Bronchus fibroblast of lung (primary cell): ENCODE measurements around the gene TPMT. TPM values are rescaled to one million over a fixed set of nuclear protein-coding genes. Genes with fewer than 3 reads are reported as not detected.

Source experiments
- total RNA-seq: library from RNA; depleted of rRNA; stranded (reverse); fragments of >200 nt; gene quantifications from 2 replicates; pipeline ENCODE4 v1.2.3, GENCODE V29; 2015

Gene TPMT
- 12.1 and 13.7 TPM in 2 replicates for total RNA-seq

DNA sequence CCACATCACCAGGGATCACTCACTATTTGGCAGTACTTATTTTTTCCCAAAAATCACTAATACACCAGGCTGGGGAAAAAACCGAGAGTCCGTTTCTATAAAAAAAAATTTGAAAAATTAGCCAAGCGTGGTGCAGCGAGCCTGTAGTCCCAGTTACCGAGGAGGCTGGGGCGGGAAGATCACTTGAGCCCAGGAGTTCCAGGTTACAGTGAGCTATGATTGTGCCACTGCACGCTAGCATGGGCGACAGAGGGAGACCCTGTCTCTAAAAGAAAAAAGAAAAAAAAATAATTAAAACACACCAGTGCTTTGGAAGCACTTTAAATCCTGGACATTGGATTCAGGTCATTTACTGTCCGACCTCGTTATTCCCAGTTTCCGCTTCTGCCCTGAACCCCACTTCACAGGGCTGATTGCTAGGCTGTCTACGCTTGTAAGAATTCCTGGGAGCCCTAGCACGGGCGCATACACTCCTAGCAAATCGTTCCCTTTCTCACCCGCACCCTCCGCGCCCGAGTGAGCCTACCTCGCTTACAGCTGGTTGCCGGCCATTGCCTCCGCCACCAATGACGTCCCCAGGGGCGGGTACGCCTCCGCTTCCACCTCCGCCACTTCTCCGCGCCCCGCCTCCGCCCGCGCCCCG, at the start of gene TPMT:
TSS of gene TPMT (minus strand) at position 571 of the 643 bp plus-strand sequence. CDS start 5,950 bp downstream, outside the sequence.

GRCh38 chr6:18155150-18155863, 430 bp upstream of the TPMT start, which contains the start of gene KDM1B:
Gene KDM1B, plus strand, starts transcription at chr6:18155422. Its CDS starts 4,474 bp downstream, at chr6:18159896.

DNA sequence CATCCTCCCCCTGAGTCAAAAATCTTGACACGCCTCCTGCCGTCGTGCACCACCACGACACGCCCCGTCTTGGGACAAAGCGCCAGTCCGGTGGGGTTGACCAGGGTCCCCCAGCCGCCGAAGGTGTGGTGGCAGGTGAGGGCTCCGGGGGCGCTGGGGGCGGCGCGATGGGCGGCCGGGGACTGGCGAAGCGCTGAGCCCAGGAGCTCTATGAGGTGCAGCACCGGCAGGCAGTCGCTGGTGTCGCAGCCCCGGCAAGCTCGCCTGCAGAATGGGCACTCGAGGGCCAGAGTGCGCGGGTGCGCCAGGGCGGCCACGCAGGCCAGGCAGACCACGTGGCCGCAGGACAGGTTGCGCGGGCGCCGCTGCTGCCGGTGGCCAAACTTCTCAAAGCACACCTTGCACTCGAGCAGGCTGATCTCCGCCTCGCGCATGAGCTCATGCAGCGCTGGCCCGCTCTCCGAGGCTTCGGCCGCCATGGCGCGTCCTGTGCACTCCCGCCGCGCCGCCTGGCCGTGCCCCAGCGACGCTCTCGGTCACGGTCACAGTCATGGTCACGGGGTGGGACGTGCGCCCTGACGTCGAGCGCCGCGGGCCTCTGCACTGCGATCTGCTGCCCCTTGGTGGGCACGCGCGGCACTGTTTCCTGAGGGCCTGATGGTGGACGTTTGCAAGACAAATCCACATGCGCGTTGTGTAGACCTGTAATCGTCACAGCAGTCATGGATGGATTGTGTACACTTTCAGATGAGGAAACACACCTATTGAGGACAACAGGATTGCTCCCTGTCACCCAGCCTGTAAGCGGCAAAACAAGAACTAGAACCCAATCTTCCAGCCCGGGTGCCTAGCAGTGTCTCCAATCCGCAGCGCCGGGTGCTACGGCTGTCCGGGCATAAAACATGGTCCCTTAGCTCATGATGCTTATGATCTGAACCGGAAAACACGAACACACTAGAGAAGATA, 32.5 kb downstream of the TPMT start, which contains the start of gene NHLRC1:
TSS of gene NHLRC1 (minus strand) at position 550 of the 966 bp plus-strand sequence. CDS start at position 479, 71 bp downstream.

Other genes starting within 250 kb of the TPMT start
- gene KIF13A, start 167.4 kb downstream of the TPMT start, total RNA-seq = 14.7 and 17.8 TPM in 2 replicates
- 2.1 and 2.2 TPM in 2 replicates for gene NHLRC1, start 32.4 kb downstream of the TPMT start, total RNA-seq
- 7.9 and 9.2 TPM in 2 replicates for gene KDM1B, start 345 bp upstream of the TPMT start, total RNA-seq
- 89.2 and 143 TPM in 2 replicates for gene DEK, start 109.5 kb upstream of the TPMT start, total RNA-seq
- gene RNF144B, start 232.3 kb upstream of the TPMT start, total RNA-seq = 1.3 and 1.5 TPM in 2 replicates